ENCODE measurements around the gene TMEM119.
"Not testable (repeated sequence)": the region's sequence is repeated elsewhere in the genome, so short reads cannot be mapped to it uniquely, and the experiment has no call there.

Gene TMEM119

DNA sequence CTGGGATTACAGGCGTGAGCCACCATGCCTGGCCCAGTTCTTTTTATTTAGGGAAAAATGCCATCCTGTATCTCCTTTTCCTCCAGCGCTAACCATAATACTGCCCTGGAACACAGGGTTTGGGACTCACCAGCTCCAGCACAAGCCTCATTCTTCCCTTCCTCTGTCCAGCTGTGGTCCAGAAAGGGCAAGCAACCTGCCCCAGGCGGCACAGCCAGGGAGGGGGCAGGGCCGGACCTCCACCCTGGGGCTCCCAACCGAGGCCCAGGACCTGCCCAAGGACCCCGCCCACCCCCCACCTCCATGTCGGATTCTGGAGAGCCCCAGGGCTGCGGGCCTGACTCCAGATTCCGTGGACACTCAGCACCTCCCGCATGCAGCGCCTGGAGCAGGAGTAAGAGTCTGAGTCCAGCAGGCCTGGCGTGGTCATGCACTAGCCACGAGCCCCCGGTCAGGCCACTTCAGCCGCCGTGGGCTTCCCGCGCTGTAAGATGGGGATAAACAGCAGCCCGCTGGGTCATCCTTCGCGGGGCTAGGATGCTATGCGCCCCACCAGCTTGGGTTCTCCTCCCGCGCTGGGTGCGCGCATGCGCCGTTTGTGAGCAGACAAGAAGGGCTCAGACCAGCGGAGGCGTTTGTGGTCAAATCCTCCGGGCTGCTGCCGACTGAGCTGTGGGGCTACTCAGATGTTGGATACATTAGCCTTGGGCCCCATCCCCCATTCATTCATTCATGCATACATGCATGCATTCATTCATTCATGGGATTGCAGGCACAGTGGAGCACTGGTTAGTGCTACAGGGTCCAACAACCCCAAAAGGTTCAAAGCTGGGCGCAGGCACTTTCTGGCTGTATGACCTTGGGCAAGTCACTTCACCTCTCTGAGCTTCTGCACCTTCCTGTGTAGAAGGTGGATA, 16.3 kb downstream of the TMEM119 start:
- no peak for DNase-seq

DNA sequence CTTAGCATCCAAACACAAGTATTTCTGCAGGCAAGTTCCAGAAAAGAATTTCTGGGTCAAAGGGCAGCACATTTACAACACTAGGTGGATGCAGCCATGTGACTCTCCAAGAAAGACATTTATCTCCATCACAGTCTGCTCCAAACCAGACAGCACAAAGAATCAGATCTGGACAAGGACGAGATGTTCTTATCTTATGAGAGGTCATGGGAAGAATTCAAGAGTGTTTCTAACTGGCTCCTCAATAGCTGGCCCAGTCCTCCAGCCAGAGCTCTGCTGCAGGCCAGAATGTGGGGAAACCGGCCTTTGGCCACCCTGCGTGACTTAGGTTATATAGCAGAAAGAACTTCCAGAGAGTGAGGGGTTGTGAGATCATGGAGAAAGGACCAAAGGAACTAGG, 17.4 kb downstream of the TMEM119 start:
- DNase-seq, result no peak

DNA sequence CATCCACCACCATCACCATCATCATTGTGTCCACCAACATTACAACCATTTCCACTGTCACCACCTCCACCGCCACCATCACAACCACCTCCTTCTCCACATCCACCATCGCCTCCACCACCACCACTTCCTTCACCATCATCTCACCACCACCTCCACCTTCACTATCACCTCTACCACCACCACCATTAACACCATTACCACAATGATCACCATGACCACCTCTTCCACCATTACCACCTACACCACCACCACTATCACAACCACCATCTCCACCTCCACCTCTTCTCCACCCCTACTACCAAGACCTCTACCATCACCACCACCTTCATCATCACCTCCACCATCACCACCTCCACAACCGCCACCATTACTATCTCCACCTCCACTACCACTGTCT, 19.1 kb downstream of the TMEM119 start:
- DNase-seq, result no peak

DNA sequence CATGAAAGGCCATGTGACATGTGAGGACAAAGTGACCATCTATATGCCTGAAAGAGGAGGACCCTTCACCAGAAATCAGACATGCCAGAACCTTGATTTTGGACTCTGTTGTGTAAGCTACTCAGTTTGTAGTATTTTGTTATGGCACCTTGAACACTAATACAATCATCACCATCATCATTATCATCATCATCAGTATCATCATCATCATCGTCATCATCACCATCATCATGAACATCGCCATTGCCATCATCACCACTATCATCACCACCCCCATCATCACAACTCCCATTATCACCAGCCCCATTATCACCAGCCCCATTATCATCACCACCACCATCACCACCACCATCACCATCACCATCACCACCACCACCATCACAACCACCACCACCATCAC, 19.6 kb downstream of the TMEM119 start:
- DNase-seq, result no peak

DNA sequence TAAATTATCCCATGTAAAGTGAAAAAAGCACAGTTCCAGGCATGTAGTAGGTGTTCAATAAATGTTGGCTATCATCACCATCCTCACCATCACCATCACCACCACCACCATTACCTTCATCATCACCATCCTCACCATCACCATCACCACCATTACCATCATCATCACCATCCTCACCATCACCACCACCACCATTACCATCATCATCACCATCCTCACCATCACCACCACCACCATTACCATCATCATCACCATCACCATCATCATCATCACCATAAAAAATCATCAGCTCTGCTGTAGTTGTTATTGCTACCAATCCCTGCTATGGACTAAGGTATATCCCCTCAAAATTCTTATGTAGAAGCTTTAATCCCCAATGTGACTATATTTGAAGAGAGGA, 20.4 kb downstream of the TMEM119 start:
- DNase-seq, result no peak

DNA sequence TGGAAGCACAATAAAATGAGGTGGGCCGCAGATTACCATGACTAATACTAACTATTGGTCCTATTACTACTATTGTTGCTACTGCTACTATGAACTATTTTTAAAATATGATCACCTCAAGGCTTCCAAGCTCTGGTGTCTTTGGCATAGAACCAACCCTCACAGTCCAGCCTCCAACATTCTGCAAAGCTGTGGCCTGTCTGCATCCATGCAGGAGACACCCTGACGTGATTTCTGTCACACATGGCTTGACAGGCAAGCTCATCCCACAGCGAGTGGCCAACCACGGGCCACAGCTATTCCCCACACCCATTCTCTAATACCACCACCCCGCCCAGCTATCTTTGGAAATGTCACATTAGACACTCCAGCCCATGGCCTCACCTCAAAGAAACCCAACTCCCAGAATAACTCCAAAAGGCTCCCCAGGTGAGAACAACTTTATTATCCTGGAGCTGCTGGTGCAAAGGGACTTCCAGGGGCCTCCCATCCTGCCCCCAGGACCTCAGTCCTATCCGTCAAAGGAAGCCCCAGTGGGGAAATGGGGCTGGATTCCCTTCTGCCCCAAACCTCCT, 21.1 kb downstream of the TMEM119 start:
- no peak for DNase-seq

DNA sequence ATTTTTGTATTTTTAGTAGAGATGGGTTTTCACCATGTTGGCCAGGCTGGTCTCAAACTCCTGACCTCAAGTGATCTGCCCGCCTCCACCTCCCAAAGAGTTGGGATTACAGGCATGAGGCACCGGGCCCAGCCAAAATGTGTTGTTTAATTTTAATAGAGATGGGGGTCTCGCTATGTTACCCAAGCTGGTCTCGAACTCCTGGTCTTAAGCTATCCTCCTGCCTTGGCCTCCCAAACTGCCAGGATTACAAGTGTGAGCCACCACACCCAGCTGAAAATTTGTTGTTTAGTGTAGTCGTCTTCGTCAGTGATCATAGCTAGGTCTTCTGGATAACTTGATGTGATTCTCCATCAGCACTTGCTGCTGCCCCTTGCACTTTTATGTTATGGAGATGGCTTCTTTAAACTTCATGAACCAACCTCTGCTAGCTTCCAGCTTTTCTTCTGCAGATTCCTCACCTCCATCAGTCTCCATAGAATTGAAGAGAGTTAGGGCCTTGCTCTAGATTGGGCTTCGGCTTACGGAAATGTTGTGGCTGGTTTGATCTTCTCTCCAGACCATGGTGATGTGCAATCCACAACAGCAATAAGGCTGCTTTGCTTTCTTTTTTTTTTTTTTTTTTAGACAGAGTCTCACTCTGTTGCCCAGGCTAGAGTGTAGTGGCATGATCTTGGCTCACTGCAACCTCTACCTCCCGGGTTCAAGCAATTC, 22.5 kb downstream of the TMEM119 start:
- no peak for DNase-seq

DNA sequence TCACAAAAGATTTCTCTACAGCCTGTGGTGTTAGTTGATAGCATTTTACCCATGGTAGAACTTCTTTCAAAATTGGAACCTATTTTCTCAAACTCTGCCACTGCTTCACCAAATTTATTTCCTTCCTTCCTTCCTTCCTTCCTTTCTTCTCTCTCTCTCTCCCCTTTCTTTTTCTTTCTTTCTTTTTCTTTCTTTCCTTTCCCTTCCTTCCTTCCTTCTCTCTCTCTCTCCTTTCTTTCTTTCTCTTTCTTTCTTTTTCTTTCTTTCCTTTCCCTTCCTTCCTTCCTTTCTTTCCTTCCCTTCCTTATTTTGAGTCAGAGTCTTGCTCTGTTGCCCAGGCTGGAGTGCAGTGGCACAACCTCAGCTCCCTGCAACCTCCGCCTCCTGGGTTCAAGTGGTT, 23.6 kb downstream of the TMEM119 start:
- not testable (repeated sequence) for DNase-seq

DNA sequence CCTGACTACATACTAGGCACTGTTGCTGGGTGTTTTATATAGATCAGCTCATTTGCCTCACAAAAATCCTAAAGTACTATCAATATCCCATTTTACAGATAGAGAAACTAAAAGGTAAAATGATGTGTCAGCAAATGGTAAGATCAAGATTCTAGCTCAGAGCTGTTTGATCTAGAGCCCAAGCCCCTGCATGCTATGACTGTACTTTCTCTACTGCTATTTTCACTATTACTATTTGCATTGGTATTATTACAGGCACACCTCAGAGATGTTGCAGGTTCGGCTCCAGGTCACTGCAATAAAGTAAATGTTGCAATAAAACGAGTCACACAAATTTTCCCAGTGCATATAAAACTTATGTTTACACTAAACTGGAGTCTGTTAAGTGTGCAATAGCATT, 24.6 kb downstream of the TMEM119 start:
- DNase-seq, result no peak

DNA sequence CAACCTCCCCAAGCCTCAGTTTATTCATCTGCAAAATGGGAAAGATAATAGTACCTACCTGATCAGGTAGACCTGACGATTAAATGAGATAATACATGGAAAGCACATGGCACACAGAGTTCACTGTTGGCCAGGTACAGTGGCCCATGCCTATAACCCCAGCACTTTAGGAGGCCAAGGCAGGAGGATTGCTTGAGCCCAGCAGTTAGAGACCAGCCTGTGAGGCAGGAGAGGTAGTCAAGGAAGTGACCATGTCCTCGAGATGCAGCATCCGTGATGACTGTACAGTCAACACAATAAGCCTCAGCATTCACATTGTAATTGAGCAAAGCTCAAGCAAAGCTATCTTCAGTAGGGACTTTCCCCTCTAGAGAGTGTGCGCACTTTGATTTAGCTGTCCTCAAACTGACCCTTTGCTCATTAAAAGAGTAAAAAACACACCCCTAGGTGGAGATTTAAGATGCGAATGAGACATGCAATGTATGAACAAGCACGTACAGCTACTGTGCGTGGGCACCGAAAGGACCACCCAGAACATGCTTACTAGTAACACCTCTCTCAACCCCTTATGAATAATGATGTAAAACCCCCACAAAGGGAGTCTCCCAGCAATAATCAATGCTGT, 25.6 kb downstream of the TMEM119 start:
- no peak for DNase-seq

DNA sequence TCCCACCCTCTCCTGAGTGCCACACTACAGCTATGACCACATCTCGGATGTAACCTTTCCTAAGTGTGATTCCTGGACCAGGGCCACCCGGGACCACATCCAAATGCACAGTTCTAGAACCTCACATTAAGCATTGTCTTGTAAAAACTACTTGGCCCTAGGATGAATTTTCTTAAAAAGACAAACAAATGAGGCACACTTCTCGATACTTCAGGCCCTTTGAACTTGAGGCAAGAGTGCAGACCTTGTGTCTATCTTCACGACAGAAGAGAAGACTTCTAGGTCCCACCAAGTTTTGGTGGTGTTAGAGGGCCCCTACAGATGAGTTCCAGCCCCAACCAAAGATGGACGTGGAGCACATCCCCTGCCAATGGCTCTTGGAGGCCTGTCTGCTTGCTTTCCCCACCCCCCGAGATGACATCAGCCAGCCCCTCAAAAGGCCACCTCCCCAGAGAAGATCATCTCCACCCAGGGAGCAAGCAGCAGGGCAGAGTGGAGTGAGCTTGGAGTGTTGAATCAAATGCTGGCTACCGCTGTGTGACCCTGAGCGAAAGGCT, 26.2 kb downstream of the TMEM119 start:
- DNase-seq, result no peak

DNA sequence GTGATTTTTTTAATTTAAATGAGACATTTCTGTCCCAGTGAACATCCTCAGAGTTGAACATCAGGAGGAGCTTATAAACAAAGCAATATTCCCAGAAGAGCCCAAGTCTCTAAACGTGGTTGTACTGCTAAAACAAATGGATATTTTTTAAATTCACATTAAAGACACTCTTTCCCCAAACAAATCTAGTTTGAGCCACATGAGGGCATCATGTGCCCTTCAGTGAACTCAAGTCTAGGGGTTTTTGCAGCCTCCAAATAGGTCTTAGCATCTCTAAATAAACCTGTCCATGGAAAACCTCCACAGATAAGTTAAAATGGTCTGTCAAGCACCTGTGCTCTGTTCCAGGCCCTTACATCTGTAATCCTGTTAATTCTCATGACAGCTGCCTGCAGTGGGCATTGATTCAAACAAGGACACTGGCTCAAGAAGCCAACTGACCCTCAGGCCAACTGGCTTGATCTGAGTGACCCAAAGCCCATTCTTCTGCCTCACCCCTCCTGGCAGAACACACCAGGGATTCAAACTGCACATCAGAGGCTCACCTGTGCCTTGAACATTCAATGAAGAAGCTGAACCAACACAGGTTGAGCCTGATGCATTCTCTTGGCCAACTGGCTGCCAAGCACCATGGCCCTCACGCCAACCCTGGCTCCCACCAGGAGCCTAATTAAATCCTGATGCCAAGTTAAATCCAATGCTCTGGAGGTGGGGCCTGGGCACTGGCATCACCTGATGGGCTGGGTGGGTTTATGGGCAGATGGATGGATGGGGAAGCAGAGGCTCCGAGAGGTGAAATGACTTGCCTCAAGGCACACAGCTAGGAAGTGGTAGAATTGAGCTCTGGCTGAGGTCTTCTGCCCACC, 26.9 kb downstream of the TMEM119 start:
- DNase-seq, result peak; percentile 49

DNA sequence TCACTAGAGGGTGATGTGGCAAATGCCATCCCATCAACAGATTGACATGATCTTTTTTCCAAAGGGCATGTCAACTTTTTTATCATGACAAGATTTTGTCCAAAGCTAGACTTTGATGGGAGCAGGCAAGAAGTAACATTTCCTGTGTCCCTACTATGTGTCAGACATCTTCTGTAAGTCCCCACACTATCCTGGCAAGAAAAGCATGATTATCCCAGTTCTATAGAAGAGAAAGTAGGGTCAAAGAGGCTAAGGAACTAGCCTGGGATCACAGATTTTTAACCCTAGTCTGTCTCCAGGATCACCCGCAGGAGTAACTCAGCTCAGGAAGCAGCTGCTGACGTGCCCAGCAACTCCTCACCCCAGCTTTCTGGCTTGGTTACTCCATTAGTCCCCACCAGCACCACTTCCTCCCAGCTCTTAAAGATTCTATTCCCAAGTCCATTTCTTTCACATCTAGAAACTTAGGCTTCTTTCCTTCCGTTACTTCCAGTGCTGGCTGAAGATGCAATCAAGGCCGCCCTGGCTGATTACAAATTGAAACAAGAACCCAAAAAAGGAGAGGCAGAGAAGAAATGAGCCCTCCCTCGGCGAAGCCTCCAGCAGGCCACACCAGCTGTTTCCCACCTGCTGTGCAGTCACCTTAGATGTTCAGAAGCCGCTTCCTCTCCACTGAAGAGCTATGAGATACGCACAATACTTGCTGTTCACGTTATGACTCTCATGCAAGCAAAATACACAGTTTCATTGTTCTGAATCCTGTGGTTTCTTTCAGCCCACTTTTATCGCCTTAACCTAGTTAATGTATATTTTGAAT, 29.3 kb downstream of the TMEM119 start:
- peak; percentile 93 for DNase-seq

DNA sequence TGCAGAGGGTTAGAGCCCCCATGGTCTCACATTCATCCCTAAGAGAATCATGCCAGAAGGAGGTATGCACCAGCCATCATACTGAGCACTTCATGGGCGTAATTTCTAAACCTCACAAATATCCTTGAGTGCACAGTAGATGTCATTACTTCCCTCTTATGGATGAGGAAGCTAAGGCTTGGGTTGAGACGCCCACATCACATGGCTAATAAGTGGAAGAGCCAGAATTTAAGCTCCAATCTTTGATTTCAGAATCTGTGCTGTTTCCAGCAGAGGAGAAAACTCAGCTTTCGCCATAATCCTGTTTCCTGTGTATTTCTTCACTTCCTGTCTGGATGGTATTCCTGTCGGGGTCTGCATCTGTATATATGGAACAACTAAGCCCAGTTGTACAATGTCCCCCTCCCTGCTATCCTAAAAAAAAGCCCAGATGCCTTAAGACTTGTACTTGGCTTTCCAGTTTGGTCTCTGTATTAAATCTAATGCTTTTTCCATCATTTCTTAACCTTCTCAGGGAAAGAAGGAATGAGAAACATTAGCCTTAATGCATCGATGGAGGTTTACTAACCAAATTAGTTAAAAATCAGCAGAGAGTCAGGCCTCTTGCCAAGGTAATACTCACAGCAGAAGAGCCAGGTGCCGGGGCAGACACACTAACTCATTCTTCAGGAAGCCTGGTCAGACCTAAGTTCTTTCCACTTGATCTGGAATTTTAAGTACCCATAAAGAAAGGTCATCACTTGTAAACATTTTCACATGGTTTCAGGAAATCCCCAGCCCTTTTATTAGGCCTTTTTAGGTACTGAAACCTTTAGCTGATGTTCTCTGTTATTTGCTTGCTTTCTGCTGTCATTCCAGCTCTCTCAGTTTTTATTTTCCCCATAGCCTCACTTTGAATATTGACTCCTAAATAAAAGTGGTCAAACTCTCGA, 30.2 kb downstream of the TMEM119 start:
- DNase-seq, result no peak

DNA sequence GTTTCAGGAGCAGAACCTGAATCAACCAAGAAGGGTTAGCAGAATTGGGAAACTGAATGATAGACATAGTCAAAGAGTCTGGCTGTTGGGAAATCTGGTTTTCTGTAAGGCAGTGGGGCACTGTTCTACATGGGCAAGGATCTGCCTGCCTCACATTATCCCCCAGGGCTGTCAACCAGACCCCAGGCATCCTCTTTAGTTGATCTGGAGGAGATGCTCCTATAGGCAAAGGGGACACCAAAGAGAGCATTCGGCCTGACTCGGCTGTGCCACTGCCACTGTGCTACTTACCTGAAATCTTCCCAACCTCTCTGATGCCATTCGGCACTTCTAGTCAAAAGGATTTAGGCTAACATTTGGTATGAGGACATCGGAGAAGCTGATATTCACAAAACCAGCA, 31.4 kb downstream of the TMEM119 start:
- DNase-seq, result no peak

DNA sequence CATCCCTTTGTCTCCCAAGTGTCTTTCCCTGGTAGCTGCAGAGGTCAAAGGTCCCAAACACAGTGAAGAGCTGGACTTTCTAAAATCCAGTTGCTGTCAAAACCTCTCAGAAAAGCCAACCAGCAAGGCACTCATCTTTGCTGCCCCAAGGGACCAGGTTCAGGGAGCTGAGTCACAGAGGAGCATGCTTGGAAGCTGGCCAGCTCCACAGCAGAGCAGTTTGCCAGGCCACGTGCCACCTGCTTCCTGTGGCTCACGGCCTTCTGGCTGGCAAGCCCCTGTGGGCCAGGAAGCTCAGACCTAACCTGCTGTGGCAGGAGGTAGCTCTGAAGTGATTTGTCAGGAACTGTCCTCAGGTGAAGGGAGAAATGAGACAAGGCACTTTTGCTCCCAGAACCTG, 31.9 kb downstream of the TMEM119 start:
- peak; percentile 95 for DNase-seq

DNA sequence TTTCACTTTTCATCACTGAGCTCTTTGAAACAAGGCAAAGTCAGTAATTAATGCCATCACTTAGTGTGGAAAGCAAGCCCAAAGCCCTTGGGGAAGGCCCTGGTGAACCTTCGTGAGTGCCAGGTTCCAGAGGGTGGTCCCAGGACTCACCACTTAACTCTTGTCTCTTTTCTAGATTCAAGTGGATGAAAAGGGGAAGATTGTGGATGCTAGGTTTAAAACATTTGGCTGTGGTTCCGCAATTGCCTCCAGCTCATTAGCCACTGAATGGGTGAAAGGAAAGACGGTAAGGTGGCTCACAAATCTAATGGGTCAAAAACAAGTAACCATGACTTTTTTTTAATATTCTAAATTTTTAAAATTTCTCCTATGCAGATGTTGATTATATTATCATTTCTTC, 32.7 kb downstream of the TMEM119 start:
- DNase-seq, result no peak

DNA sequence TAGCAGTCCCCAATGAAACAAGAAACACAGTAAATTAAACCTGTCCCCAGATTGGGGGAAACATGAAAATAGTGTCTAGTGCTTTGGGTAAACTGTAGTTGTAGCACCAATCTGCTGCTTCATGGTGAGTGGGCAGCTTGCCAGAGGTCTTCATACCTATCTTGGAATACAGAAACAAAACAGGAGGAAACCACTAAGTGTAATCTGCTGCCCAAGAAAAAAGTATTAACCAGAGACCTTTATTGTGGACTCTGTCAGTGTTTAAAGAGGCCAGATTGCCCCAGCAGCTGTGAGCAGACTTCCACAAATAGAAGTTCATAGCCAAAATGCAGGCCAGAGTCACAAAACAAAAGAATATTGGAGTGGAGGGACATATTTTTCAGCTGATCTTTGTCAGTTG, 33.2 kb downstream of the TMEM119 start:
- DNase-seq, result peak; percentile 59

DNA sequence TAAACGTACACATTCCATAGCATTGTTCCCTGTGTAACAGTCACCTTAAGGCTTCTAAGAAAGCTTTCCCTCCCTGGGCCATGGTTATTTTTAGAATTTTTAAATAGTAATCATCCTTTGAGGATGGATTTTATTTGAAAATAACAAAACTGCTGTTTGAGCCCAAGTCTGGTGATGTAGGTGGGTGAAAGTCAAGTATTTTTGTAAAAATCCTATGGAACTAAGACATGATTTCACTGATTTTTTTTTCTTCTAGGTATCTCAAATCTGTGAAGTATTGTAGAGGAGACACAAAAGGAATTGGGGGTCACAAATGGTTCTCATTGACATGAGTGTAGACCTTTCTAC, 34.1 kb downstream of the TMEM119 start:
- DNase-seq, result no peak

DNA sequence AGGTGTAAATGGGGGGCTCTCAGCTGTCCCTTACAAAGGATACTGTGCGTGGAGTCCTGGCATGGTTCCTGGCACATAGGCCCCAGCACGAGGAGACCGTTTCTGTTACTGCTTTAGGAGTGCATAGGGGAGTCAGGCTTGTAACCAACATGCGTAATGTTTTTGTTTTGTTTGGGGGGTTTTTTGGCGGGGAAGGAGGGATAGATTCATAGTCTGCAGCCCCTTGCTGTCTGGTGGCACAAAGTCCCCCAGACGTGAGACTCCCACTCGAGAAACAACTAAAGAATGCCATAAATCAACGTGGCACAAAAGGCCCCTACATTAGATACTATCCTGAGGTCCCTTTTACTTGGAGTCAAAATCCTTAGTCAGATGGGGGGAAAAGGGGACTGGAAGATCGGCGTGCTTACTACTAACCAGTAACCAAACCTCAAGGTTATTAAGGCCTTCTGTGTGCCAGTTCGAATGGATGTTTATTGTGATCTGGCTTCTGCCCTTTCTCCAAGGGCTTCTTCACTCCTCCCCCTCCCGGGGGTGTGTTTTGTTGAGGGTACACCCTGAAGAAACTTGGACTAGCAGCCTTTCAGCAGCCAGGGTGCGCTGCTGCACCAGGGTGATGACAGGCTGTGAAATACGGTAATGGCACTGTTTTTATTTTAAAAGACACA, 34.6 kb downstream of the TMEM119 start:
- peak; percentile 87 for DNase-seq

All from NCI-H2171 treated with DMSO at 0.1 percent for 48 hours (cell line).